GM12872 (cell line): ENCODE data around the gene NT5DC4.
A peak's percentile ranks its signal among the peaks of the same experiment; 100 is the strongest.

Experiments
- CTCF ChIP-seq: IDR thresholded peaks from 3 replicates; pipeline ENCODE4 v1.5.1; 2011; ENCODE audit warnings: low read depth, mild to moderate bottlenecking, low read length, moderate library complexity; ENCODE audit not compliant: insufficient read depth

NT5DC4 gene

GRCh38 chr2:112690853-112691401 is 29.9 kb upstream of the NT5DC4 start:
- peak; percentile 80 for TF ChIP-seq CTCF

- TF ChIP-seq CTCF: no peak
Measured at GRCh38 chr2:112691881-112692281, 28.9 kb upstream of the NT5DC4 start.

GRCh38 chr2:112692495-112692911 is 28.3 kb upstream of the NT5DC4 start:
- TF ChIP-seq CTCF: no peak

GRCh38 chr2:112692918-112693317 is 27.9 kb upstream of the NT5DC4 start:
- no peak for TF ChIP-seq CTCF

- no peak for TF ChIP-seq CTCF
Measured at GRCh38 chr2:112693596-112693995, 27.2 kb upstream of the NT5DC4 start.

GRCh38 chr2:112694182-112694581 is 26.6 kb upstream of the NT5DC4 start:
- no peak for TF ChIP-seq CTCF

- no peak for TF ChIP-seq CTCF
Measured at GRCh38 chr2:112698834-112699515, 21.8 kb upstream of the NT5DC4 start.
